Measurements from ENCODE around the gene SGMS1. TPM values are rescaled to one million over a fixed set of nuclear protein-coding genes. Genes with fewer than 3 reads are reported as not detected.
"Not testable (repeated sequence)": the region's sequence is repeated elsewhere in the genome, so short reads cannot be mapped to it uniquely, and the experiment has no call there.

Gene SGMS1
- total RNA-seq, 1 experiment from 2014 or later = 21.0 TPM

- peak; percentile 22 for DNase-seq (ENCODE audit: low read depth)
These were observed 152.2 kb downstream of the SGMS1 start for GRCh38 chr10:50471583-50471975.

GRCh38 chr10:50470798-50471582 lies 152.8 kb downstream of the SGMS1 start:
- peak; percentile 93 for DNase-seq (ENCODE audit: low read depth)

- peak; percentile 35 for DNase-seq (ENCODE audit: low read depth)
These were observed 153.4 kb downstream of the SGMS1 start for GRCh38 chr10:50470345-50470744.

- no peak for DNase-seq (ENCODE audit: low read depth)
These were observed 154.0 kb downstream of the SGMS1 start for GRCh38 chr10:50469778-50470193.

GRCh38 chr10:50469288-50469687 lies 154.5 kb downstream of the SGMS1 start:
- DNase-seq (ENCODE audit: low read depth) = peak; percentile 30

GRCh38 chr10:50467209-50467608 lies 156.5 kb downstream of the SGMS1 start:
- DNase-seq (ENCODE audit: low read depth) = no peak

- peak; percentile 41 for DNase-seq (ENCODE audit: low read depth)
These were observed 159.7 kb downstream of the SGMS1 start for GRCh38 chr10:50464004-50464409.

GRCh38 chr10:50461834-50462233 lies 161.9 kb downstream of the SGMS1 start:
- DNase-seq (ENCODE audit: low read depth) = no peak

GRCh38 chr10:50461123-50461522 lies 162.6 kb downstream of the SGMS1 start:
- no peak for DNase-seq (ENCODE audit: low read depth)

- DNase-seq (ENCODE audit: low read depth) = no peak
These were observed 167.0 kb downstream of the SGMS1 start for GRCh38 chr10:50456719-50457118.

- no peak for DNase-seq (ENCODE audit: low read depth)
These were observed 169.8 kb downstream of the SGMS1 start for GRCh38 chr10:50453940-50454339.

GRCh38 chr10:50452603-50453002 lies 171.2 kb downstream of the SGMS1 start:
- no peak for DNase-seq (ENCODE audit: low read depth)

GRCh38 chr10:50447691-50448090 lies 176.1 kb downstream of the SGMS1 start:
- peak; percentile 5 for DNase-seq (ENCODE audit: low read depth)

- not testable (repeated sequence) for DNase-seq (ENCODE audit: low read depth)
These were observed 178.0 kb downstream of the SGMS1 start for GRCh38 chr10:50445777-50446176.

GRCh38 chr10:50440489-50440888 lies 183.3 kb downstream of the SGMS1 start:
- no peak for DNase-seq (ENCODE audit: low read depth)

GRCh38 chr10:50439806-50440205 lies 183.9 kb downstream of the SGMS1 start:
- DNase-seq (ENCODE audit: low read depth) = no peak

GRCh38 chr10:50439187-50439586 lies 184.6 kb downstream of the SGMS1 start:
- DNase-seq (ENCODE audit: low read depth) = no peak

- no peak for DNase-seq (ENCODE audit: low read depth)
These were observed 185.5 kb downstream of the SGMS1 start for GRCh38 chr10:50438049-50438936.

- DNase-seq (ENCODE audit: low read depth) = no peak
These were observed 186.5 kb downstream of the SGMS1 start for GRCh38 chr10:50437248-50437647.

- no peak for DNase-seq (ENCODE audit: low read depth)
These were observed 187.0 kb downstream of the SGMS1 start for GRCh38 chr10:50436805-50437204.

GRCh38 chr10:50432211-50433009 lies 191.3 kb downstream of the SGMS1 start:
- DNase-seq (ENCODE audit: low read depth) = no peak

GRCh38 chr10:50431791-50432190 lies 192.0 kb downstream of the SGMS1 start:
- DNase-seq (ENCODE audit: low read depth) = peak; percentile 73
